ENCODE data around the gene DOCK3. TPM values are rescaled to one million over a fixed set of nuclear protein-coding genes. Genes with fewer than 3 reads are reported as not detected.

DOCK3 gene
- total RNA-seq, 5 donors from 2014 or later (not counting 1 experiment from before 2014, with no cell fraction given): 2.0 to 3.2 (median 2.6) TPM

DNA sequence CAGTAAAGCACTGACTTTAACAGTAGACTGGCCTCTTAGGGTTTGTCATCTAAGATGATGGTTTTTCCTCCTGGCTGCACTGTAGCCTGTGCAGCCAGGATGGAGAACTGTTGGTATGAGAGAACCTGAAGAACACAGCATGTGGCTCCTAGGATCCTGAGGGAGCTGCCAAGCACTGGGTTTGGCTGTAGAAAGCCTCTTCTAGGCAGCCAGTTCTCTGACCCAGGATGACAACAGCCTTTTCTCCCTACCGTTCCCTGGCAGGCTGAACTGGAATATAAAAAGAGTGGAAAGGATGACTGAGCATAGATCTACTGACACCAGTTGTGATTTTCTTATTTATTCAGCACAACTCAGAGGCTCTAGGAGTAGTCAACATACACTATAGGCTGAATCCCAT lies 676.0 kb downstream of the DOCK3 start:
- ChIA-PET CTCF (no interaction called here), POLR2A (no interaction called here)
- no CpG with 5 or more reads among the region's 1 CpG for WGBS (ENCODE audit: insufficient coverage)
- no peak overlapping the region for H3K4me3 ChIP-seq (ENCODE audit: control insufficient read depth in 1 of 2, extremely low read depth in 1 of 2, low read length in 1 of 2)
- H3K9me3 ChIP-seq: no peaks in the 10 kb centered on the region
- no peaks in the 10 kb centered on the region for H3K4me1 ChIP-seq (ENCODE audit: control insufficient read depth in 1 of 2, extremely low read depth in 1 of 2, insufficient read depth in 2 of 2, low read length in 2 of 2)
- no peaks in the 10 kb centered on the region for H3K9me3 Mint-ChIP-seq
- peaks cover 6% of the 10 kb centered on the region for H3K36me3 Mint-ChIP-seq
- ATAC-seq (replicated peaks in 1 of 4) (no peak), DNase-seq (no peak)
- no peaks in the 10 kb centered on the region for H3K27me3 ChIP-seq (replicated peaks in 1 of 2; ENCODE audit: control insufficient read depth in 2 of 2, extremely low read depth in 1 of 2, insufficient read depth in 2 of 2, low read length in 1 of 2)
- peaks cover 3 to 5% (median 5%) of the 10 kb centered on the region in 3 donors for H3K4me1 Mint-ChIP-seq
- no peak overlapping the region for H3K4me3 Mint-ChIP-seq
- no peak overlapping the region for H3K27ac Mint-ChIP-seq
- H3K27ac ChIP-seq (ENCODE audit: low read length): no peak overlapping the region
- no peaks in the 10 kb centered on the region for H3K36me3 ChIP-seq (ENCODE audit: control insufficient read depth in 2 of 2, extremely low read depth in 1 of 2, insufficient read depth in 1 of 2, low read length in 1 of 2)
- peaks cover 0 to 4% of the 10 kb centered on the region in 2 donors for H3K27me3 Mint-ChIP-seq

DNA sequence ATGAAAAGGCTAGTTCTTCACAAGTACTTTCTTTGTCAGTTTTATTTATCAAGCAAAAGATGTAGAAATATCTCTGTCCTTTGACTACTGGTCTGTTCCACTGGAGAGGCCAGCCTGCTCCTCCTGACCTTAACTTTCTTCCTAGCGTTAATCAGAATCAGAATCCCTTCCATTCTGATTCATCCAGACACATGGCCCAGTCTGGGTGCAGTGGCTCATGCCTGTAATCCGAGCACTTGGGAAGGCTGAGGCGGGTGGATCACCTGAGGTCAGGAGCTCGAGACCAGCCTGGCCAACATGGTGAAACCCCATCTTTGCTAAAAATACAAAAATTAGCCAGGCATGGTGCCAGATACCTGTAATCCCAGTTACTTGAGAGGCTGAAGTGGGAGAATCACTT lies 678.4 kb downstream of the DOCK3 start:
- no peak overlapping the region for H3K4me3 Mint-ChIP-seq

DNA sequence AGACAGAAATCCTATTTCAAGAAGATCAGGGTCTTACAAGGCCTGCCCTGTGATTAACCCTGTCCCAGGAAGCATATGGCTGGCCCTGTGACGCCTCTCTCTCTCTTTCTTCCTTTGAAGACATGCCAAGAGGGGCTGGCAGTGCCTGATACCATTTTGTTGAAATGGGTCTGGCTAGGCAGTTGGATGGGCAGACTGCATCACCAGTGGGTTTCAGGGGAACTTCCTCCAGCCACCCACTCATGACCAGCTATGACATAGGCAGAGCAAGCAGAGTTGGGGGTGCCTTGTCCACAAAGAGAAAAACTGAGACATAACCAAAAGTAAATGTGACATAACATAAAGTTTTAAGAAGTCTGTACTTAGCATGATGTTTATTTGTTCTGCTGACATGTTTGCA lies 679.0 kb downstream of the DOCK3 start:
- WGBS (ENCODE audit: insufficient coverage): 100% methylated on average over 1 of the region's 1 CpG
- POLR2A ChIA-PET: no interaction called here
- Mint-ChIP-seq H3K9me3 (no peaks in the 10 kb centered on the region), H3K4me3 (no peak overlapping the region), H3K27ac (no peak overlapping the region), H3K36me3 (peaks cover 6% of the 10 kb centered on the region), H3K27me3 (peaks cover 0 to 4% of the 10 kb centered on the region in 2 donors), H3K4me1 (peaks cover 3 to 5% (median 5%) of the 10 kb centered on the region in 3 donors)
- H3K27me3 ChIP-seq (replicated peaks in 1 of 2; ENCODE audit: control insufficient read depth in 2 of 2, extremely low read depth in 1 of 2, insufficient read depth in 2 of 2, low read length in 1 of 2): no peaks in the 10 kb centered on the region
- H3K27ac ChIP-seq (ENCODE audit: low read length): no peak overlapping the region
- no peak overlapping the region for H3K4me3 ChIP-seq (ENCODE audit: control insufficient read depth in 1 of 2, extremely low read depth in 1 of 2, low read length in 1 of 2)
- ATAC-seq (replicated peaks in 1 of 4) (no peak), DNase-seq (no peak)
- no peaks in the 10 kb centered on the region for H3K36me3 ChIP-seq (ENCODE audit: control insufficient read depth in 2 of 2, extremely low read depth in 1 of 2, insufficient read depth in 1 of 2, low read length in 1 of 2)
- CTCF ChIA-PET: no interaction called here
- no peaks in the 10 kb centered on the region for H3K4me1 ChIP-seq (ENCODE audit: control insufficient read depth in 1 of 2, extremely low read depth in 1 of 2, insufficient read depth in 2 of 2, low read length in 2 of 2)
- no peaks in the 10 kb centered on the region for H3K9me3 ChIP-seq

More for the DNA sequence above, 678.4 kb downstream of the DOCK3 start:
- Histone ChIP-seq H3K27me3 (replicated peaks in 1 of 2; ENCODE audit: control insufficient read depth in 2 of 2, extremely low read depth in 1 of 2, insufficient read depth in 2 of 2, low read length in 1 of 2) (no peaks in the 10 kb centered on the region), H3K27ac (ENCODE audit: low read length) (no peak overlapping the region), H3K36me3 (ENCODE audit: control insufficient read depth in 2 of 2, extremely low read depth in 1 of 2, insufficient read depth in 1 of 2, low read length in 1 of 2) (no peaks in the 10 kb centered on the region), H3K9me3 (no peaks in the 10 kb centered on the region), H3K4me3 (ENCODE audit: control insufficient read depth in 1 of 2, extremely low read depth in 1 of 2, low read length in 1 of 2) (no peak overlapping the region), H3K4me1 (ENCODE audit: control insufficient read depth in 1 of 2, extremely low read depth in 1 of 2, insufficient read depth in 2 of 2, low read length in 2 of 2) (no peaks in the 10 kb centered on the region)
- H3K9me3 Mint-ChIP-seq: no peaks in the 10 kb centered on the region
- no peak for DNase-seq
- ATAC-seq (replicated peaks in 1 of 4): no peak
- H3K36me3 Mint-ChIP-seq: peaks cover 6% of the 10 kb centered on the region
- peaks cover 3 to 5% (median 5%) of the 10 kb centered on the region in 3 donors for H3K4me1 Mint-ChIP-seq
- ChIA-PET POLR2A (no interaction called here), CTCF (no interaction called here)
- H3K27me3 Mint-ChIP-seq: peaks cover 0 to 4% of the 10 kb centered on the region in 2 donors
- H3K27ac Mint-ChIP-seq: no peak overlapping the region
- 88% methylated on average over 1 of the region's 4 CpGs for WGBS (ENCODE audit: insufficient coverage)

DNA sequence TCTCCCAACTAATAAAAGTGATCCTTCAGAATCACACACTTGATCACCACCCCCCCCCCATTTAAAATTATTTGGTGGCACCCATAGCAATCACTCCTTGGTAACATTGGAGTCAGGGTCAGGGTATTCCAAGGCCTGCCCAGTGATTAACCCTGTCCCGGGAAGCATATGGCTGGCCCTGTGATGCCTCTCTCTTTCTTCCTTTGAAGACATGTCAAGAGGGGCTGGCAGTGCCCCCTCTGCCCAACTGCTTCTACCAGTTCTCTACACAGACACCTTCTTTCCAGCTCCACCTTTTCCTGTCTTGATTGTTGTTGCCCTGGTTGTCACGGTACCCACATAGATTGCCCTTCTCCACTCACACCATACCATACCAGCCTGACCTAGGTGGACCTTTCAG lies 679.4 kb downstream of the DOCK3 start:
- no peaks in the 10 kb centered on the region for H3K9me3 ChIP-seq
- no peaks in the 10 kb centered on the region for H3K36me3 ChIP-seq (ENCODE audit: control insufficient read depth in 2 of 2, extremely low read depth in 1 of 2, insufficient read depth in 1 of 2, low read length in 1 of 2)
- no peaks in the 10 kb centered on the region for H3K27me3 ChIP-seq (replicated peaks in 1 of 2; ENCODE audit: control insufficient read depth in 2 of 2, extremely low read depth in 1 of 2, insufficient read depth in 2 of 2, low read length in 1 of 2)
- no peak for ATAC-seq (replicated peaks in 1 of 4)
- H3K4me3 ChIP-seq (ENCODE audit: control insufficient read depth in 1 of 2, extremely low read depth in 1 of 2, low read length in 1 of 2): no peak overlapping the region
- no peak for DNase-seq
- no peak overlapping the region for H3K27ac ChIP-seq (ENCODE audit: low read length)
- CTCF ChIA-PET: no interaction called here
- peaks cover 0 to 4% of the 10 kb centered on the region in 2 donors for H3K27me3 Mint-ChIP-seq
- WGBS (ENCODE audit: insufficient coverage): 92% methylated on average over 2 of the region's 2 CpGs
- H3K4me3 Mint-ChIP-seq: no peak overlapping the region
- peaks cover 3 to 5% (median 5%) of the 10 kb centered on the region in 3 donors for H3K4me1 Mint-ChIP-seq
- H3K36me3 Mint-ChIP-seq: peaks cover 6% of the 10 kb centered on the region
- no peak overlapping the region for H3K27ac Mint-ChIP-seq
- no peaks in the 10 kb centered on the region for H3K9me3 Mint-ChIP-seq
- H3K4me1 ChIP-seq (ENCODE audit: control insufficient read depth in 1 of 2, extremely low read depth in 1 of 2, insufficient read depth in 2 of 2, low read length in 2 of 2): no peaks in the 10 kb centered on the region
- POLR2A ChIA-PET: no interaction called here

DNA sequence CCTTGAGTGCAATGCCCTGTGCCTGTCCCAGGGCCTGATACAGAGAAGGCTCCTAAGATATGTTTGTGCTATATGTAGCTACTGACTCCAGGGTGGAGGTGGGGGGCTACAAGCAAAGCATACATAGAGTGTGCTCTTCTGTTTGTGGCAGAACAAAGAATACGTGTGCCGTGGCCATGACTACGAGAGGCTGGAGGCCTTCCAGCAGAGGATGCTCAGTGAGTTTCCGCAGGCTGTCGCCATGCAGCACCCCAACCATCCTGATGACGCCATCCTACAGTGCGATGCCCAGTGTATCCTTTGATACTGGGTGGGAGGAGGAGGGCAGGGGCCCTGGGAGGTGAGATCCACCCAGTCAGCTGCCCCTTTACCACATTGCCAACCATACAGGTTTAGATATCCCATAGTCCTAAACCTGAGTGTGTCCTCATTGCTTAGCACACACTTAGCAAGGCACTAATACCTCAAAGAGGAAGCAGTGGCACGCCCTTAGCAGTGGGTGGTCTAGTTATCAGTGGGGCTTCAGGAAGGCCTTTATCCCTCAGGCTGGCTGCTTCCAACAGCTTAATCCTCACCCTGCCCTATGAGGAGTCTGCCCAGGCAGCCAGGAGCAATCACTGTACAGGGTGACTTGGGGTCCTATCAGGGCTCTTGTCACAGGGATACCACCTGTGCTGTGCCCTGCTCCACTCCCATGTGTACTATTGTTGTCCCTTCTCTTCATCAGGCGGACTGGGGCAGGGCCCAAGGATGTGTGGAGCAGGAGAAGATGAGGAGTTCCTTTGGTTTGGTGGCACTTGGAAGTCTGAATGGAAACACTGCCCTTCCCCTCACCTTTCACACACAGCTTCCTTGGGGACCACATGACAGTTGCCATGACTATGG lies 680.2 kb downstream of the DOCK3 start:
- Histone ChIP-seq H3K36me3 (ENCODE audit: control insufficient read depth in 2 of 2, extremely low read depth in 1 of 2, insufficient read depth in 1 of 2, low read length in 1 of 2) (no peaks in the 10 kb centered on the region), H3K4me1 (ENCODE audit: control insufficient read depth in 1 of 2, extremely low read depth in 1 of 2, insufficient read depth in 2 of 2, low read length in 2 of 2) (no peaks in the 10 kb centered on the region), H3K9me3 (no peaks in the 10 kb centered on the region), H3K4me3 (ENCODE audit: control insufficient read depth in 1 of 2, extremely low read depth in 1 of 2, low read length in 1 of 2) (no peak overlapping the region), H3K27ac (ENCODE audit: low read length) (no peak overlapping the region), H3K27me3 (replicated peaks in 1 of 2; ENCODE audit: control insufficient read depth in 2 of 2, extremely low read depth in 1 of 2, insufficient read depth in 2 of 2, low read length in 1 of 2) (no peaks in the 10 kb centered on the region)
- ChIA-PET CTCF (no interaction called here), POLR2A (no interaction called here)
- H3K4me1 Mint-ChIP-seq: peaks cover 3 to 5% (median 5%) of the 10 kb centered on the region in 3 donors
- no peak overlapping the region for H3K4me3 Mint-ChIP-seq
- ATAC-seq (replicated peaks in 1 of 4) (no peak), DNase-seq (no peak)
- peaks cover 6% of the 10 kb centered on the region for H3K36me3 Mint-ChIP-seq
- no peaks in the 10 kb centered on the region for H3K27me3 Mint-ChIP-seq
- WGBS (ENCODE audit: insufficient coverage): 100% methylated on average over 3 of the region's 9 CpGs
- H3K27ac Mint-ChIP-seq: no peak overlapping the region
- no peaks in the 10 kb centered on the region for H3K9me3 Mint-ChIP-seq

DNA sequence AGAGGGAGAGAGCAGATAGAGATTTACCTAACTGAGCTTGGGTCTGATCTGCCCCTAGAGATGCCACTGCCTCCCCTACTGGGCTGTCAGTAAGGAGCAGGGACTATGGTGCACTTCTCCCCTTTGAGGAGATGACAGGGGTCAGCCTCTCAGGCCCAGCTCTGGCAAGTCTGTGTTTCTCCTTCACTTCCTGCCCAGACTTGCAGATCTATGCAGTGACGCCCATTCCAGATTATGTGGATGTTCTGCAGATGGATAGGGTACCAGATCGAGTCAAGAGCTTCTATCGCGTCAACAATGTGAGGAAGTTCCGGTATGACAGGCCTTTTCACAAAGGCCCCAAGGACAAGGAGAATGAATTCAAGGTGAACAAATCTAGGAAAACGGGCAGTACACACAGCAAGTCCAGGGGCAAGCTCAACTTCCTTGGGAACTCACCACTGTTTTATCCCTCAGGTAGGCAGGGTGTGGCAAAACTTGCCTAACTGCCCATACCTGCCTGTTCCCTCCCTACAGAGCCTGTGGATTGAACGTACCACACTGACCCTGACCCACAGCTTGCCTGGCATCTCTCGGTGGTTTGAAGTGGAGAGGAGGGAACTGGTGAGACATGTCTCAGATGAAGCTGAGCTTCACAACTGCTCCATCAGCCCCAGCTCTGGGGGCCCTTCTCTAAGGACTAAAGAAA lies 681.3 kb downstream of the DOCK3 start:
- ATAC-seq (replicated peaks in 1 of 4) (no peak), DNase-seq (no peak)
- H3K36me3 Mint-ChIP-seq: peaks cover 6% of the 10 kb centered on the region
- H3K9me3 ChIP-seq: no peaks in the 10 kb centered on the region
- no peaks in the 10 kb centered on the region for H3K36me3 ChIP-seq (ENCODE audit: control insufficient read depth in 2 of 2, extremely low read depth in 1 of 2, insufficient read depth in 1 of 2, low read length in 1 of 2)
- no peak overlapping the region for H3K4me3 Mint-ChIP-seq
- no peaks in the 10 kb centered on the region for H3K27me3 Mint-ChIP-seq
- no peak overlapping the region for H3K27ac ChIP-seq (ENCODE audit: low read length)
- H3K4me3 ChIP-seq (ENCODE audit: control insufficient read depth in 1 of 2, extremely low read depth in 1 of 2, low read length in 1 of 2): no peak overlapping the region
- H3K27ac Mint-ChIP-seq: no peak overlapping the region
- H3K4me1 ChIP-seq (ENCODE audit: control insufficient read depth in 1 of 2, extremely low read depth in 1 of 2, insufficient read depth in 2 of 2, low read length in 2 of 2): no peaks in the 10 kb centered on the region
- no peaks in the 10 kb centered on the region for H3K9me3 Mint-ChIP-seq
- CTCF ChIA-PET: no interaction called here
- 94% methylated on average over 5 of the region's 8 CpGs for WGBS (ENCODE audit: insufficient coverage)
- H3K27me3 ChIP-seq (replicated peaks in 1 of 2; ENCODE audit: control insufficient read depth in 2 of 2, extremely low read depth in 1 of 2, insufficient read depth in 2 of 2, low read length in 1 of 2): no peaks in the 10 kb centered on the region
- POLR2A ChIA-PET: no interaction called here
- H3K4me1 Mint-ChIP-seq: peaks cover 3 to 5% (median 5%) of the 10 kb centered on the region in 3 donors
